BJ (cell line): ENCODE measurements around the gene SLC12A3. TPM values are rescaled to one million over a fixed set of nuclear protein-coding genes. Genes with fewer than 3 reads are reported as not detected.
"Not testable (repeated sequence)": the region's sequence is repeated elsewhere in the genome, so short reads cannot be mapped to it uniquely, and the experiment has no call there.

ENCODE experiments used
- CTCF ChIA-PET: fragments of 350-600 bp; formaldehyde crosslinking; extraction: SDS; loops from one replicate; lab custom pipeline; 2021; ENCODE audit warnings: antibody characterized with exemption, inconsistent platforms; lab: Yijun Ruan, JAX
- POLR2A ChIA-PET: fragments of 300-600 bp; sonication (Branson Sonifier 250); formaldehyde crosslinking; extraction: SDS; loops from one replicate; lab custom pipeline; 2021; ENCODE audit warnings: antibody characterized with exemption; lab: Charles Lee
- DNase-seq: peaks from one replicate; pipeline ENCODE4 v3.0.0-alpha.2; 2011; ENCODE audit warnings: low read depth
- H3K27me3 ChIP-seq: 2 replicates; pipeline ENCODE4 v1.6.0; 2011; ENCODE audit warnings: low read length; ENCODE audit not compliant: control insufficient read depth, insufficient read depth
- H3K36me3 ChIP-seq: 2 replicates; pipeline ENCODE4 v1.5.1; 2011; ENCODE audit warnings: low read length; ENCODE audit not compliant: control insufficient read depth, insufficient read depth
- H3K4me3 ChIP-seq: 2 replicates; pipeline ENCODE4 v1.5.1; 2011; ENCODE audit warnings: low read depth, mild to moderate bottlenecking, control low read depth, low read length
- CTCF ChIP-seq: IDR thresholded peaks from 2 replicates; pipeline ENCODE4 v1.5.1; 2011; ENCODE audit warnings: low read depth, mild to moderate bottlenecking, control low read depth, inconsistent platforms, low read length, moderate library complexity; ENCODE audit not compliant: insufficient read depth
- polyA plus RNA-seq: library from polyadenylated mRNA; depleted of rRNA; stranded (reverse); fragments of >200 nt; gene quantifications from 2 replicates; pipeline ENCODE4 v1.2.3, GENCODE V29; 2011

The SLC12A3 gene
- polyA plus RNA-seq, 1 experiment, result not detected

- Histone ChIP-seq H3K27me3 (no peaks in the 10 kb centered on the region), H3K4me3 (no peak overlapping the region), H3K36me3 (no peaks in the 10 kb centered on the region)
- DNase-seq, result no peak
- ChIA-PET CTCF (interaction anchor here (0.8 to 1.1 kb wide), 2 partner anchors 13 to 68 kb away, joined by 3 to 4 read pairs; no protein-coding TSS in a partner anchor), POLR2A (no interaction called here)
- TF ChIP-seq CTCF, result no peak
These were observed 17.2 kb downstream of the SLC12A3 start for GRCh38 chr16:56882077-56882800.

- TF ChIP-seq CTCF, result no peak
- POLR2A ChIA-PET, result no interaction called here
- Histone ChIP-seq H3K4me3 (no peak overlapping the region), H3K36me3 (no peaks in the 10 kb centered on the region), H3K27me3 (no peaks in the 10 kb centered on the region)
- no peak for DNase-seq
- CTCF ChIA-PET, result interaction anchor here (1.1 kb wide), 1 partner anchor 67 kb away, joined by 3 read pairs; no protein-coding TSS in a partner anchor
These were observed 18.6 kb downstream of the SLC12A3 start for GRCh38 chr16:56883586-56883985.

- no peak for TF ChIP-seq CTCF
- DNase-seq, result no peak
- ChIA-PET CTCF (interaction anchor here (0.8 kb wide), 1 partner anchor 16 kb away, joined by 3 read pairs; no protein-coding TSS in a partner anchor), POLR2A (no interaction called here)
- Histone ChIP-seq H3K27me3 (no peaks in the 10 kb centered on the region), H3K36me3 (no peaks in the 10 kb centered on the region), H3K4me3 (no peak overlapping the region)
These were observed 19.1 kb downstream of the SLC12A3 start for GRCh38 chr16:56884026-56884582.

GRCh38 chr16:56884929-56885328 is 19.9 kb downstream of the SLC12A3 start:
- H3K27me3 ChIP-seq, DNase-seq, H3K36me3 ChIP-seq, H3K4me3 ChIP-seq, POLR2A ChIA-PET: not testable (repeated sequence)
- CTCF ChIA-PET, result interaction anchor here (0.8 to 1.4 kb wide), 2 partner anchors 17 to 24 kb away, joined by 3 to 4 read pairs; no protein-coding TSS in a partner anchor

- no peak for DNase-seq
- no peak overlapping the region for H3K4me3 ChIP-seq
- no peaks in the 10 kb centered on the region for H3K27me3 ChIP-seq
- no peak for TF ChIP-seq CTCF
- ChIA-PET CTCF (interaction anchor here (1.4 kb wide), 1 partner anchor 24 kb away, joined by 4 read pairs; no protein-coding TSS in a partner anchor), POLR2A (no interaction called here)
- no peaks in the 10 kb centered on the region for H3K36me3 ChIP-seq
These were observed 20.6 kb downstream of the SLC12A3 start for GRCh38 chr16:56885446-56886162.
